HG02763 (cell line): ENCODE measurements around the gene ATP11A.
"Not testable (repeated sequence)": the region's sequence is repeated elsewhere in the genome, so short reads cannot be mapped to it uniquely, and the experiment has no call there.

Experiments used
- ATAC-seq: cut with Tn5 transposase; IDR thresholded peaks from one replicate; pipeline ENCODE4 v1.9.1; 2021; ENCODE audit warnings: mild to moderate bottlenecking, moderate library complexity; ENCODE audit not compliant: unreplicated experiment

ATP11A gene

GRCh38 chr13:112833551-112834257 is 143.9 kb downstream of the ATP11A start:
- ATAC-seq = no peak

GRCh38 chr13:112835344-112835743 is 145.5 kb downstream of the ATP11A start:
- no peak for ATAC-seq

GRCh38 chr13:112835796-112836195 is 146.0 kb downstream of the ATP11A start:
- no peak for ATAC-seq

GRCh38 chr13:112836940-112837339 is 147.1 kb downstream of the ATP11A start:
- ATAC-seq = no peak

- ATAC-seq = no peak
Observed at GRCh38 chr13:112837371-112838037, 147.7 kb downstream of the ATP11A start.

- no peak for ATAC-seq
Observed at GRCh38 chr13:112838038-112838841, 148.4 kb downstream of the ATP11A start.

- ATAC-seq = no peak
Observed at GRCh38 chr13:112838842-112839117, 148.9 kb downstream of the ATP11A start.

GRCh38 chr13:112839356-112840105 is 149.7 kb downstream of the ATP11A start:
- no peak for ATAC-seq

- ATAC-seq = no peak
Observed at GRCh38 chr13:112840472-112841302, 150.8 kb downstream of the ATP11A start.

GRCh38 chr13:112841303-112842015 is 151.6 kb downstream of the ATP11A start:
- not testable (repeated sequence) for ATAC-seq

GRCh38 chr13:112842343-112842856 is 152.6 kb downstream of the ATP11A start:
- no peak for ATAC-seq

- ATAC-seq = no peak
Observed at GRCh38 chr13:112842931-112843391, 153.1 kb downstream of the ATP11A start.

GRCh38 chr13:112843392-112844111 is 153.7 kb downstream of the ATP11A start:
- ATAC-seq = no peak

GRCh38 chr13:112844411-112844810 is 154.6 kb downstream of the ATP11A start:
- ATAC-seq = no peak

- ATAC-seq = no peak
Observed at GRCh38 chr13:112844879-112845278, 155.0 kb downstream of the ATP11A start.

- no peak for ATAC-seq
Observed at GRCh38 chr13:112845511-112846144, 155.8 kb downstream of the ATP11A start.

GRCh38 chr13:112846411-112847115 is 156.7 kb downstream of the ATP11A start:
- no peak for ATAC-seq

GRCh38 chr13:112849500-112849899 is 159.7 kb downstream of the ATP11A start:
- ATAC-seq = no peak
